GM23338 (cell line): ENCODE measurements around the gene MALRD1.

Source experiments
- CTCF ChIP-seq, 2 experiments: fragments of 200-600 bp in 1 of 2; sonication (generic) in 1 of 2; conservative IDR thresholded peaks; 2 replicates each; pipeline versions ENCODE4 v1.5.1 to v1.6.1; 2016 to 2017; ENCODE audit warnings: antibody characterized with exemption in 2 of 2, low read depth in 2 of 2, mild to moderate bottlenecking in 2 of 2, moderate library complexity in 1 of 2
- NANOG ChIP-seq: IDR thresholded peaks from 2 replicates; pipeline ENCODE4 v1.6.1; 2016; ENCODE audit warnings: antibody characterized with exemption, borderline replicate concordance
- ZNF331 ChIP-seq: fragments of 250-450 bp; sonication (Bioruptor Pico); IDR thresholded peaks from 2 replicates; pipeline ENCODE4 v1.5.0; 2020; ENCODE audit warnings: low read depth, mild to moderate bottlenecking, moderate library complexity

- TF ChIP-seq CTCF (conservative IDR thresholded peaks at IDR 0.05; ENCODE audit: low read depth in 2 of 2) (no peak), NANOG (no peak), ZNF331 (CRISPR knock-in tag) (no peak)
Measured at GRCh38 chr10:19563388-19564141, 515.0 kb downstream of the MALRD1 start.
